Amniotic stem cell (primary cell): ENCODE measurements around the gene ANKRD33B.
"Not testable (repeated sequence)": the region's sequence is repeated elsewhere in the genome, so short reads cannot be mapped to it uniquely, and the experiment has no call there.

Experiments
- DNase-seq: peaks from one replicate; lab custom pipeline; 2025; lab: John Stamatoyannopoulos, UW

The ANKRD33B gene

DNA sequence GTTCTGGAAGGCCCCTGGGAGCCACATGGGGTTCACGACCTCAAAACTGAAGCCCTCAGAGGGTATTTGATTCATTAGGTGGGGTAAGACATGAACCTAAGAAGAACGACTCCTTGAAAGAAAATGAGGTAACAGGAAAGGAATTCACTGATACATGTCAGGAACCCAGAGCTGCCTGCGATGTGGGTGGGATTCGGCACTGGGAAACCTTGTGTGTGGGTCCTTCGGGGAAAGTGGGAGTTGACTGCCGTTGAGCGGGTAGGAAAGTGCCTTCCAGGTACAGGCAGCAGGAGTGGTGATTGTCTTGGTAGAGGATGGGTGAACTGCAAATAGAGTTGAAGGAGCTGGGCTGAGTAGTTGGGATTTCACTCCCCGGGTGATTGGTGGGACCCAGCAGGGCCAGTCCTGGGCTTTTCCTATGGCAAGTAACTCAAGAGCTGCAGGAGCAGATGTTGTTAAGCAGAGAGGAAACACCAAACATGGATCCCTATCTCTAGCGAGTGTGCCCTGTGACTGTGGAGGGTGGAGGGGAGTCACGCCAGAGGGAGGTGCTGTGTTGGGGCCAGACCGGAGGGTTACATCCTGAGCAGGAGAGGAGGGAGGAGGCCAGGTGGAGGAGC lies 30.8 kb downstream of the ANKRD33B start:
- no peak for DNase-seq

DNA sequence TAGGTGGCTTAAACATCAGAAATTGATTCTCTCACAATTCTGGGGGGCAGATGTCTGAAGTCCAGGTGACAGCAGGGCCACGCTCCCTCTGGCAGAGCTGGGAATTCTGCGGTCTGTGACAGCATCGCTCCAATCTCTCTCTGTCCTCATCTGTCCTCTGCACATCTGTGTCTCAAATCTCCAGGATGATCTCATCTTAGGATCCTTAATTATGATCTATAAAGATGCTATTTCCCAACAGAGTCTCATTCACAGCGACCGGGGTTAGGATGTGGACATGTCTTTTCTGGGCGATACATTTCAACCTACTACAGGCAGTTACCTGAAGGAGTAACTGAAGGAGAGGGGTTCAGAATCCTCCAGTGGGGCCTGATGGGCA lies 31.4 kb downstream of the ANKRD33B start:
- DNase-seq, result no peak

DNA sequence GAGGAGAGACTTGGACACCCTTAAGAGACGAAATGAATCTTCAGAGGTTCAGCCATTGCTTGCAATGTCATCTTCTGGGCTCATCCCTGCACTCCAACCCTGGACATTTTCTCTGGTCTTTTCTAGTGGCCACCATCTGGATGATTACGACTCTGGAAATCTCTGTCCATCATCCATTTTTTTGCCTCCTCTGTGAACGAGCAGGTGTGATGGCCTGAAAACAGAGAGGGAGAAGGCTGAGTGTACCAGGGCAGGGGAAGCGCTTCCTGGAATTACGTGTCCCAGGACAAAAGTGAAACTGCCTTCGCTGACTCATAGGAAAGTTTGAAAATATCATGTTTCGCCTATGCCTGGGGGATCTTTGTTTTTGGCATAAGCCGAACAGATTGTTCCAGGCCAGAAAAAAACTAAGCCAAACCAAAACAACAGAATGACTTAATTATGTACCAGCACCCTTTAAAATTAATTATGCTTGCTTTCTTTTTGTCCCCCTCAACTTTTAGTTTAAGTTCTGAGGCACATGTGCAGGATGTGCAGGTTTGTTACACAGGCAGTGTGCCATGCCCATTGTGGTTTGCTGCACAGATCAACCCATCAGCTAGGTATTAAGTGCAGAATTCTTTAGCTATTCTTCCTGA lies 31.9 kb downstream of the ANKRD33B start:
- DNase-seq, result peak; percentile 78

- DNase-seq, result no peak
Observed at GRCh38 chr5:10596310-10596703, 32.4 kb downstream of the ANKRD33B start.

GRCh38 chr5:10596886-10597451 lies 33.1 kb downstream of the ANKRD33B start:
- DNase-seq, result no peak

DNA sequence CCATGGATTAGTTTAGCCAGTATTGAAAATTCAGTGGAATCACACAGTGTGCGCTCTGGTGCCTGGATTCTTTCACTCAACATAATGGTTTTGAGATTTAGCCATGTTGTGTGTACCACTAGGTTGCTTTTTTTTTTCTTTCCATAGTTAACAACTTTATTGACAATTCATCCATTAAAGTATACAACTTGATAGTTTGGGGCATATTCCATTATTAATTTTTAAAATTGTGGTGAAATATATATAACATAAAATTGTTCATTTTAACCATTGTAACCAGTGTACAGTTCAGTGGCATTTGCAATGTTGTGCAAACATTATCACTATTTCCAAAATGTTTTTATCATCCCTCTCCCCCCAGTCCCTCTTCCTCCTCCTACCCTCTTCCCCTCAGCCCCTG lies 35.2 kb downstream of the ANKRD33B start:
- no peak for DNase-seq

DNA sequence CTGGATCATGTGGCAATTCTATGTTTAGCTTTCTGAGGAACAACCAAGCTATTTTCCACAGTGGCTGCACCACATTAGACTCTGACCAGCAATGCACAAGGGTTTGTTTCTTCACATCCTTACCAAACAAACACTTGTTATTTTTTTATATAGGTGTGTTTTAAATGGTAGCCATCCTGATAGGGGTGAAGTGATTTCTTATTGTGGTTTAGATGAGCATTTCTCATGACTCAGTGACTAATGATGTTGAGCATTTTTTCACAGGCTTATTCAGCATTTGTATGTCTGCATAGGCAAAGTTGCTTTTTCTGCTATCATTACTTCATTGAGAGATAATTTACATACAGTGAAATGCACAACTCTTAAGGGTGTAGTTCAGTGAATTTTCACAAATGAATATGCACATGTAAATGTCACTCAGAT lies 36.0 kb downstream of the ANKRD33B start:
- peak; percentile 4 for DNase-seq

DNA sequence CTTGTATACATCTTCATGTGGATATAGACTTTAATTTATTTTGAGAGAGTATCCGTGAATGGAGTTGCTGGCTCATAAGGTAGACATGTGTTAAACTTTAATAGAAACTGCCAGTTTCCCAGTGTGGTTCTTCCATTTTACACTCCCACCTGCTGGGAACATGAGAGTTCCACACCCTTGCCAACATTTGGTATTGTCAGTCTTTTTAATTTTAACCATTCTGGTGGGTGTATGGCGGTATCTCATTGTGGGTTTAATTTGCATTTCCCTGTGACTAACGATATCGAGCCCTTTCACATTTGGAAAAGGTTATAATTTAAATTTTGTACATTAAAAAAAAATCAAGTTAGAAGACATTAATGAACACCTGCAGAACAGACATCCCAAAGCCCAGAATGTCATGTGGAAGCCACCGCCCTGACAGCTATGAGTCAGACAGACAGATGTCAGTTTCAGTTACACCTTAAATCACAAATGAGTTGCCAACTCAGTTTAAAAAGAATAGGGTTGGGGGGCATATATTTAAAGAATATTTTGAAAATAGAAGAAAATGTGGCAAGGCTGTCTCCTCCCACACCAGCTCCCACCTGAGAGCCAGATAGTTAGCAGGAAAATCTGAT lies 36.9 kb downstream of the ANKRD33B start:
- DNase-seq, result no peak

- DNase-seq, result peak; percentile 87
Observed at GRCh38 chr5:10601246-10602030, 37.6 kb downstream of the ANKRD33B start.

DNA sequence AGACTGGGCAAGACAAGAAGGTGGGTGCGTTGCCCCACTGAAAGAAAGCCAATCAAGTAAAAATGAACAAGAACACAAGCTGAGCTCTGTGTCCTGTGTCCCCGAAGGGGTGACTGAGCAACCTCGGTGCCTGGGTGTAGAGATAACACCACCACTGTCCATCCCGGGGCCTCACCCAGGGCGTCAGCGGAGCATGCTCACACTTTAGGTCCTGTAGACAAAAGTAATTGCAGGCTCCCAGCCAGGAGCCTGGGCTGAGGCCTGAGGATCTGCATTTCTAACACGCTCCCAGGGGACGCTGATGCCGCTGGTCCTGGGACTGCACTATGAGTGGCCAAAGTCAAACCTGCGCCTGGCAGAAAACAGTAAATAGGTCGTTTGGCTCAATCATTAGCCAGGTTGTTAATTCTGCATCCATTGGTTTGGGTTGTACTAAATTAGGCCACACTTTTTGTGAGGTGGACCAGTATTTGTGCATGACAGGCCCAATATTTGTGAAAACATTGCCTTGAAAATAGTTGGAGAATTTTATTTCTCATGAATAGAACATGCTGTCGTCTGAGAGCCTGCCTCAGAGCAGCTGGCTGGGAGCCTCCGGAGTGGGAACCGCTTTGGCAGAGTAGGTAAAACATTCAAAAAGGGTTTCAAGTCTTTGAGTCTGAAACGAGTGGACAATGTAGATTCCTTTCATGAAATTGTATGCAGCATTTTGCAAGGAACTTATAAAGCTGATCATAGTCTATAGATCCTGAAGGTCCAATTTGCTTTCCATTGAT lies 38.3 kb downstream of the ANKRD33B start:
- DNase-seq, result no peak

DNA sequence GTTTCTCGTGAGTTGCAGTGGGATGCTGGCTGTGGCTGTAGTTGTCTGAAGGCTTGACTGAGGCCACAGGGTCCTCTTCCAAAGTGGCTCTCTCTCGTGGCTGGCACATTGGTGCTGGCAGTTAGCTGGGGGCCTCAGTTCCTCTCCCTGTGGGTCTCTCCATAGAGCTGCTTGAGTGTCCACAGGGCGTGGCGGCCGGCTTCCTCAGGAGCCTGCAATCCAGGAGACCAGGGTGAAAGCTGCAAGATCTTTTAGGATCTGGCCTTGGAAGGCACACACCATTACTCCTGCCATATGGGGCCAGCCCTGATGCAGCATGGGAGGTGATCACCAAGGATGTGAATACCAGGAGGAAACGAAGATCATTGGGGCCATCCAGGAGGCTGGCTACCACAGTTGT lies 41.1 kb downstream of the ANKRD33B start:
- DNase-seq, result no peak

GRCh38 chr5:10606632-10607022 lies 42.8 kb downstream of the ANKRD33B start:
- not testable (repeated sequence) for DNase-seq

- DNase-seq, result no peak
Observed at GRCh38 chr5:10607023-10607665, 43.3 kb downstream of the ANKRD33B start.

- no peak for DNase-seq
Observed at GRCh38 chr5:10607666-10608073, 43.8 kb downstream of the ANKRD33B start.

DNA sequence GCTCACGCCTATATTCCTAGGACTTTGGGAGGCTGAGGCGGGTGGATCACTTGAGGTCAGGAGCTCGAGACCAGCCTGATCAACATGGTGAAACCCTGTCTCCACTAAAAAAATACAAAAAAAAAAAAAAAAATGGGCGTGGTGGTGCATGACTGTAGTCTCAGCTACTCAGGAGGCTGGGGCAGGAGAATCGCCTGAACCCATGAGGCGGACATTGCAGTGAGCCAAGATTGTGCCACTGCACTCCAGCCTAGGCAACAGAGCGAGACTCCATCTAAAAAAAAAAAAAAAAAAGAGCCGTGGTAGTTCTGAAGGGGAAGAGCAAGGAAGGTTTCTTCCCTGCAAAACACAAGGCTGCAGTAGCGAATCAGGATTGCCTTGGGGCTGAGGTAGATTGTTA lies 44.2 kb downstream of the ANKRD33B start:
- DNase-seq, result not testable (repeated sequence)

GRCh38 chr5:10610058-10610457 lies 46.2 kb downstream of the ANKRD33B start:
- DNase-seq, result no peak

GRCh38 chr5:10611290-10611689 lies 47.4 kb downstream of the ANKRD33B start:
- no peak for DNase-seq

DNA sequence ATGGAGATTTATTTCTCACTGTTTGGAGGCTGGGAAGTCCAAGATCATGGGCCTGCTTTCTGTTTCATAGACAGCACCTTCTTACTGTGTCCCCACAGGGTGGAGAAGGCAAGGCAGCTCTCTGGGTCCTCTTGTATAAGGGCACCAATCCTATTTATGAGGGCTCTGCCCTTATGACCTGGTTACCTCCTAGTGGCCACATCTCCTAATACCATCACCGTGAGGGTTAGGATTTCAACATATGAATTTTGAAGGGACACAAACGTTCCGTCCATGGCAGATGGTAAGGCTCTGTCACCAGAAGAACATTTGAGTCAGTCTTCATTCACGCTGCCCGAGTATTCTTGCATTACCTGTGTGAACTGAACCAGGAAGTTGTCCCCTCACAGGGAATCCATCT lies 48.4 kb downstream of the ANKRD33B start:
- no peak for DNase-seq

- no peak for DNase-seq
Observed at GRCh38 chr5:10615693-10616092, 51.8 kb downstream of the ANKRD33B start.

GRCh38 chr5:10617103-10617502 lies 53.2 kb downstream of the ANKRD33B start:
- DNase-seq, result no peak

- no peak for DNase-seq
Observed at GRCh38 chr5:10618311-10618710, 54.4 kb downstream of the ANKRD33B start.
